ENCODE data around the gene CDC14C.

The CDC14C gene

GRCh38 chr7:48924433-48924832, at the start of gene CDC14C:
Gene CDC14C, plus strand, starts transcription at chr7:48924547. Its CDS starts 126 bp downstream, at chr7:48924673.
- Histone ChIP-seq H3K9me3 (ENCODE audit: insufficient read depth, low read length) (no peaks in the 10 kb centered on the region), H3F3A (ENCODE audit: insufficient read depth) (no peaks in the 10 kb centered on the region), H3K4me2 (ENCODE audit: low read depth, low read length, poor library complexity, severe bottlenecking) (no peak within 1 kb of the TSS), H3K79me2 (ENCODE audit: insufficient read depth, low read length) (no peaks in the 10 kb centered on the region), H3K4me3 (ENCODE audit: insufficient read depth, low read length, poor library complexity, severe bottlenecking) (no peak within 1 kb of the TSS), H4K20me1 (ENCODE audit: low read depth, low read length) (no peaks in the 10 kb centered on the region), H2AFZ (ENCODE audit: low read depth, low read length, severe bottlenecking) (no peak within 1 kb of the TSS), H3K36me3 (ENCODE audit: low read length) (no peaks in the 10 kb centered on the region), H3K9me2 (replicated peaks; ENCODE audit: insufficient read depth, low read length) (no peaks in the 10 kb centered on the region), H3K9ac (ENCODE audit: low read length) (no peak within 1 kb of the TSS), H3K27me3 (ENCODE audit: low read length) (no peaks in the 10 kb centered on the region), H3K27ac (ENCODE audit: low read depth, low read length) (no peak within 1 kb of the TSS)
- TF ChIP-seq EZH2phosphoT487 (conservative IDR thresholded peaks at IDR 0.05; ENCODE audit: low read length): no peak
- TF ChIP-seq, protein P1, sequence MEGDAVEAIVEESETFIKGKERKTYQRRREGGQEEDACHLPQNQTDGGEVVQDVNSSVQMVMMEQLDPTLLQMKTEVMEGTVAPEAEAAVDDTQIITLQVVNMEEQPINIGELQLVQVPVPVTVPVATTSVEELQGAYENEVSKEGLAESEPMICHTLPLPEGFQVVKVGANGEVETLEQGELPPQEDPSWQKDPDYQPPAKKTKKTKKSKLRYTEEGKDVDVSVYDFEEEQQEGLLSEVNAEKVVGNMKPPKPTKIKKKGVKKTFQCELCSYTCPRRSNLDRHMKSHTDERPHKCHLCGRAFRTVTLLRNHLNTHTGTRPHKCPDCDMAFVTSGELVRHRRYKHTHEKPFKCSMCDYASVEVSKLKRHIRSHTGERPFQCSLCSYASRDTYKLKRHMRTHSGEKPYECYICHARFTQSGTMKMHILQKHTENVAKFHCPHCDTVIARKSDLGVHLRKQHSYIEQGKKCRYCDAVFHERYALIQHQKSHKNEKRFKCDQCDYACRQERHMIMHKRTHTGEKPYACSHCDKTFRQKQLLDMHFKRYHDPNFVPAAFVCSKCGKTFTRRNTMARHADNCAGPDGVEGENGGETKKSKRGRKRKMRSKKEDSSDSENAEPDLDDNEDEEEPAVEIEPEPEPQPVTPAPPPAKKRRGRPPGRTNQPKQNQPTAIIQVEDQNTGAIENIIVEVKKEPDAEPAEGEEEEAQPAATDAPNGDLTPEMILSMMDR (IDR thresholded peaks at IDR 0.05; ENCODE audit: insufficient read depth, low read length, poor library complexity, severe bottlenecking): no peak

GRCh38 chr7:48875045-48875916, 49.1 kb upstream of the CDC14C start:
- Histone ChIP-seq H3K27ac (ENCODE audit: low read depth, low read length) (no peak overlapping the region), H3F3A (ENCODE audit: insufficient read depth) (no peaks in the 10 kb centered on the region), H3K9ac (ENCODE audit: low read length) (no peak overlapping the region), H3K4me2 (ENCODE audit: low read depth, low read length, poor library complexity, severe bottlenecking) (no peak overlapping the region), H3K4me3 (ENCODE audit: insufficient read depth, low read length, poor library complexity, severe bottlenecking) (no peak overlapping the region), H3K9me2 (replicated peaks; ENCODE audit: insufficient read depth, low read length) (no peaks in the 10 kb centered on the region), H3K79me2 (ENCODE audit: insufficient read depth, low read length) (no peaks in the 10 kb centered on the region), H3K27me3 (ENCODE audit: low read length) (no peaks in the 10 kb centered on the region), H4K20me1 (ENCODE audit: low read depth, low read length) (no peaks in the 10 kb centered on the region), H3K9me3 (ENCODE audit: insufficient read depth, low read length) (no peaks in the 10 kb centered on the region), H2AFZ (ENCODE audit: low read depth, low read length, severe bottlenecking) (no peak overlapping the region), H3K36me3 (ENCODE audit: low read length) (no peaks in the 10 kb centered on the region)
- no peak for TF ChIP-seq EZH2phosphoT487 (conservative IDR thresholded peaks at IDR 0.05; ENCODE audit: low read length)
- TF ChIP-seq, protein P1 (IDR thresholded peaks at IDR 0.05; ENCODE audit: insufficient read depth, low read length, poor library complexity, severe bottlenecking): no peak

GRCh38 chr7:48876087-48876486, 48.3 kb upstream of the CDC14C start:
- TF ChIP-seq, protein P1 (IDR thresholded peaks at IDR 0.05; ENCODE audit: insufficient read depth, low read length, poor library complexity, severe bottlenecking): no peak
- no peak for TF ChIP-seq EZH2phosphoT487 (conservative IDR thresholded peaks at IDR 0.05; ENCODE audit: low read length)
- H3K4me3 ChIP-seq (ENCODE audit: insufficient read depth, low read length, poor library complexity, severe bottlenecking): no peak overlapping the region
- H3K79me2 ChIP-seq (ENCODE audit: insufficient read depth, low read length): no peaks in the 10 kb centered on the region
- H3K27ac ChIP-seq (ENCODE audit: low read depth, low read length): no peak overlapping the region
- H3K9ac ChIP-seq (ENCODE audit: low read length): no peak overlapping the region
- no peaks in the 10 kb centered on the region for H4K20me1 ChIP-seq (ENCODE audit: low read depth, low read length)
- no peaks in the 10 kb centered on the region for H3K9me2 ChIP-seq (replicated peaks; ENCODE audit: insufficient read depth, low read length)
- H3K4me2 ChIP-seq (ENCODE audit: low read depth, low read length, poor library complexity, severe bottlenecking): no peak overlapping the region
- H3F3A ChIP-seq (ENCODE audit: insufficient read depth): no peaks in the 10 kb centered on the region
- no peaks in the 10 kb centered on the region for H3K9me3 ChIP-seq (ENCODE audit: insufficient read depth, low read length)
- no peaks in the 10 kb centered on the region for H3K36me3 ChIP-seq (ENCODE audit: low read length)
- H3K27me3 ChIP-seq (ENCODE audit: low read length): no peaks in the 10 kb centered on the region
- H2AFZ ChIP-seq (ENCODE audit: low read depth, low read length, severe bottlenecking): no peak overlapping the region

Measured in SU-DHL-6 (cell line).